HG02623 (cell line): ENCODE measurements around the gene UNKL.

Experiments
- ATAC-seq: cut with Tn5 transposase; IDR thresholded peaks from one replicate; pipeline ENCODE4 v1.9.1; 2021; ENCODE audit warnings: moderate library complexity; ENCODE audit not compliant: unreplicated experiment

UNKL gene

GRCh38 chr16:1378804-1379303, 35.6 kb downstream of the UNKL start:
- no peak for ATAC-seq

- no peak for ATAC-seq
Measured at GRCh38 chr16:1378087-1378803, 36.3 kb downstream of the UNKL start.

GRCh38 chr16:1377406-1378010, 37.0 kb downstream of the UNKL start:
- ATAC-seq, result no peak

GRCh38 chr16:1375741-1376410, 38.6 kb downstream of the UNKL start:
- no peak for ATAC-seq

GRCh38 chr16:1375298-1375640, 39.2 kb downstream of the UNKL start:
- no peak for ATAC-seq

GRCh38 chr16:1374418-1375297, 39.8 kb downstream of the UNKL start:
- no peak for ATAC-seq

GRCh38 chr16:1372292-1372950, 42.1 kb downstream of the UNKL start:
- no peak for ATAC-seq

GRCh38 chr16:1371054-1371978, 43.2 kb downstream of the UNKL start:
- no peak for ATAC-seq

- no peak for ATAC-seq
Measured at GRCh38 chr16:1367486-1368174, 46.9 kb downstream of the UNKL start.

- ATAC-seq, result no peak
Measured at GRCh38 chr16:1366712-1367299, 47.7 kb downstream of the UNKL start.

GRCh38 chr16:1366060-1366711, 48.3 kb downstream of the UNKL start:
- ATAC-seq, result no peak

- no peak for ATAC-seq
Measured at GRCh38 chr16:1364510-1364909, 50.0 kb downstream of the UNKL start.

GRCh38 chr16:1363501-1364041, 50.9 kb downstream of the UNKL start:
- ATAC-seq, result no peak

- ATAC-seq, result no peak
Measured at GRCh38 chr16:1362807-1363206, 51.7 kb downstream of the UNKL start.

GRCh38 chr16:1361685-1362360, 52.7 kb downstream of the UNKL start:
- no peak for ATAC-seq

GRCh38 chr16:1357906-1358566, 56.5 kb downstream of the UNKL start:
- no peak for ATAC-seq
